ENCODE results near the gene CYP27B1. TPM values are rescaled to one million over a fixed set of nuclear protein-coding genes. Genes with fewer than 3 reads are reported as not detected.

CYP27B1 gene
- total and polyA plus RNA-seq, 2 donors (not counting 3 experiments of a cell fraction or from before 2014, with no cell fraction given), result 0.62 to 2.7 TPM

GRCh38 chr12:57796996-57797395 lies 30.1 kb upstream of the CYP27B1 start:
- DNase-seq (ENCODE audit: low read depth, low spot score) (no peak), FAIRE-seq (no peak)
- no peaks in the 10 kb centered on the region for H3K9me1 ChIP-seq (replicated peaks; ENCODE audit: control insufficient read depth, extremely low read depth, insufficient read depth, low read length)
- ChIA-PET CTCF (interaction anchor here (1.3 to 1.5 kb wide), 2 partner anchors 9 to 13 kb away, joined by 3 to 4 read pairs; no protein-coding TSS in a partner anchor), POLR2A (no interaction called here)
- H2AFZ ChIP-seq (ENCODE audit: low read depth, low read length), result no peak overlapping the region
- H3K36me3 ChIP-seq (ENCODE audit: control insufficient read depth in 2 of 2, extremely low read depth in 1 of 2, insufficient read depth in 2 of 2, low read length in 2 of 2), result peaks cover 15 to 21% of the 10 kb centered on the region in 2 experiments
- no peak overlapping the region for H3K27ac ChIP-seq (ENCODE audit: insufficient read depth, low read depth, low read length)
- no peaks in the 10 kb centered on the region for H3K4me1 ChIP-seq (ENCODE audit: control insufficient read depth, extremely low read depth, insufficient read depth, low read length)
- no peak overlapping the region for H3K4me2 ChIP-seq (ENCODE audit: insufficient read depth, low read length)
- H3K79me2 ChIP-seq (ENCODE audit: control insufficient read depth, insufficient read depth, low read length), result no peaks in the 10 kb centered on the region
- H3K4me3 ChIP-seq (replicated peaks in 1 of 3; ENCODE audit: insufficient read depth in 1 of 3, low read depth in 1 of 3, low read length in 3 of 3), result no peak overlapping the region
- no TSS peak for BruUV-seq (replicated peaks)
- no peaks in the 10 kb centered on the region for H3K9me3 ChIP-seq (replicated peaks; ENCODE audit: control insufficient read depth, insufficient read depth, low read length)
- intact Hi-C loops (cut with micrococcal nuclease), result loop anchor here (1.0 kb wide), 1 partner anchor 14 kb away; no protein-coding TSS in a partner anchor
- TF ChIP-seq POLR2AphosphoS5 (IDR thresholded peaks at IDR 0.05; ENCODE audit: insufficient read depth, low read depth, low read length) (no peak), CTCF (IDR thresholded peaks at IDR 0.05; ENCODE audit: extremely low read depth in 1 of 2, insufficient read depth in 1 of 2, low read depth in 1 of 2, low read length in 2 of 2) (no peak), EZH2 (IDR thresholded peaks at IDR 0.05; ENCODE audit: borderline replicate concordance, low read depth, low read length, severe bottlenecking) (no peak), FOS (IDR thresholded peaks at IDR 0.05; ENCODE audit: borderline replicate concordance, insufficient read depth, low read length) (no peak), POLR2A (IDR thresholded peaks at IDR 0.05; ENCODE audit: low read depth, low read length) (no peak), GATA2 (IDR thresholded peaks at IDR 0.05; ENCODE audit: insufficient read depth, insufficient read length, low read depth, low read length) (no peak), JUN (IDR thresholded peaks at IDR 0.05; ENCODE audit: borderline replicate concordance, insufficient read depth, insufficient read length, low read depth) (no peak), MYC (IDR thresholded peaks at IDR 0.05; ENCODE audit: low read depth, low read length) (no peak)
- TF ChIP-seq, protein P1, sequence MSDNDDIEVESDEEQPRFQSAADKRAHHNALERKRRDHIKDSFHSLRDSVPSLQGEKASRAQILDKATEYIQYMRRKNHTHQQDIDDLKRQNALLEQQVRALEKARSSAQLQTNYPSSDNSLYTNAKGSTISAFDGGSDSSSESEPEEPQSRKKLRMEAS (IDR thresholded peaks at IDR 0.05; ENCODE audit: insufficient read depth, insufficient read length), result no peak
- H3K9ac ChIP-seq (replicated peaks; ENCODE audit: extremely low read depth, insufficient read depth, low read length), result no peak overlapping the region
- H4K20me1 ChIP-seq (replicated peaks; ENCODE audit: control insufficient read depth, extremely low read depth, insufficient read depth, low read length), result no peaks in the 10 kb centered on the region
- no peaks in the 10 kb centered on the region for H3K27me3 ChIP-seq (ENCODE audit: control insufficient read depth in 2 of 2, insufficient read depth in 2 of 2, low read length in 2 of 2)
- dilution Hi-C loops (cut with MboI; ENCODE audit: extremely low pct_ligation_motif_present, low sequenced_read_pairs), result no loop called here

Data from endothelial cell of umbilical vein (primary cell).